RWPE2 (cell line): ENCODE data around the gene CNGA4.

ENCODE experiments used
- ATAC-seq: fragments of 200-7000 bp; cut with Tn5 transposase; 3 replicates; pipeline ENCODE4 v1.9.1; 2021; ENCODE audit warnings: low read depth
- DNase-seq: peaks from one replicate; pipeline ENCODE4 v3.0.0-alpha.2; 2020; ENCODE audit warnings: low spot score
- H3K27ac ChIP-seq: fragments of 450-650 bp; 2 replicates; pipeline ENCODE4 v1.5.1; 2017; ENCODE audit warnings: mild to moderate bottlenecking; ENCODE audit not compliant: poor library complexity, severe bottlenecking
- H3K27me3 ChIP-seq: fragments of 250-450 bp; sonication (Bioruptor Pico); 2 replicates; pipeline ENCODE4 v1.5.1; 2021; ENCODE audit warnings: mild to moderate bottlenecking, moderate library complexity; ENCODE audit not compliant: insufficient read depth, poor library complexity, severe bottlenecking
- H3K36me3 ChIP-seq: fragments of 250-450 bp; sonication (Bioruptor Pico); 2 replicates; pipeline ENCODE4 v1.5.1; 2020; ENCODE audit warnings: low read depth, mild to moderate bottlenecking, moderate library complexity
- H3K4me1 ChIP-seq: fragments of 250-450 bp; sonication (Bioruptor Pico); 2 replicates; pipeline ENCODE4 v1.5.1; 2021; ENCODE audit warnings: mild to moderate bottlenecking, moderate library complexity; ENCODE audit not compliant: insufficient read depth, poor library complexity, severe bottlenecking
- H3K4me3 ChIP-seq: fragments of 250-450 bp; sonication (Bioruptor Pico); 2 replicates; pipeline ENCODE4 v1.5.1; 2021; ENCODE audit warnings: mild to moderate bottlenecking, moderate library complexity; ENCODE audit not compliant: severe bottlenecking
- H3K9me3 ChIP-seq: fragments of 250-450 bp; sonication (Bioruptor Pico); 2 replicates; pipeline ENCODE4 v1.5.1; 2021; ENCODE audit warnings: mild to moderate bottlenecking, moderate library complexity; ENCODE audit not compliant: severe bottlenecking
- TF ChIP-seq, protein P1 (sequence below): fragments of 450-650 bp; IDR thresholded peaks from one replicate; pipeline ENCODE4 v1.5.1; 2017; ENCODE audit warnings: mild to moderate bottlenecking, moderate library complexity; ENCODE audit not compliant: poor library complexity, severe bottlenecking

CNGA4 gene

DNA sequence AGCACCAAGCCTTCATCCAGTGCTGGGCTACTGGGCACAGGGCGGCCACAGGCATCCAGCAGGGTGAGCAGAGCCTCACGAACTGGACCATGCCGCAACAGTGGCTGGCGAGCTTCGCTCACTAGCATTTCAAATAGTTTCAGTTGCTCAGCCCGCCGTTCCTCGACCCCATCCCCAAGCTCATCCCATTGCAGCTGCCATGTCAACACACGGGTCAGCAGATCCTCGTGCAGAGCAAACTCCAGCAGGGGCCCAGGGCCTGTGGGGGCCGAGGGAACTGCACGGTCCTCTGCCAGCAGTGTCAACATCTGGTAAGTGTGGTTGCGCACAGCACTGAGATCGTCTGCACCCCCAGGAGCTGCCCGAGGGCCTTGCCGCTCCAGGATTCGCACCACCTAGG lies 15.0 kb upstream of the CNGA4 start:
- H3K4me1 ChIP-seq, result peaks cover 6% of the 10 kb centered on the region
- DNase-seq (no peak), ATAC-seq (no peak)
- H3K36me3 ChIP-seq, result peaks cover 21% of the 10 kb centered on the region
- no peak overlapping the region for H3K27ac ChIP-seq
- TF ChIP-seq, protein P1, sequence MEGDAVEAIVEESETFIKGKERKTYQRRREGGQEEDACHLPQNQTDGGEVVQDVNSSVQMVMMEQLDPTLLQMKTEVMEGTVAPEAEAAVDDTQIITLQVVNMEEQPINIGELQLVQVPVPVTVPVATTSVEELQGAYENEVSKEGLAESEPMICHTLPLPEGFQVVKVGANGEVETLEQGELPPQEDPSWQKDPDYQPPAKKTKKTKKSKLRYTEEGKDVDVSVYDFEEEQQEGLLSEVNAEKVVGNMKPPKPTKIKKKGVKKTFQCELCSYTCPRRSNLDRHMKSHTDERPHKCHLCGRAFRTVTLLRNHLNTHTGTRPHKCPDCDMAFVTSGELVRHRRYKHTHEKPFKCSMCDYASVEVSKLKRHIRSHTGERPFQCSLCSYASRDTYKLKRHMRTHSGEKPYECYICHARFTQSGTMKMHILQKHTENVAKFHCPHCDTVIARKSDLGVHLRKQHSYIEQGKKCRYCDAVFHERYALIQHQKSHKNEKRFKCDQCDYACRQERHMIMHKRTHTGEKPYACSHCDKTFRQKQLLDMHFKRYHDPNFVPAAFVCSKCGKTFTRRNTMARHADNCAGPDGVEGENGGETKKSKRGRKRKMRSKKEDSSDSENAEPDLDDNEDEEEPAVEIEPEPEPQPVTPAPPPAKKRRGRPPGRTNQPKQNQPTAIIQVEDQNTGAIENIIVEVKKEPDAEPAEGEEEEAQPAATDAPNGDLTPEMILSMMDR, result no peak
- H3K4me3 ChIP-seq, result no peak overlapping the region
- no peaks in the 10 kb centered on the region for H3K9me3 ChIP-seq
- no peaks in the 10 kb centered on the region for H3K27me3 ChIP-seq

DNA sequence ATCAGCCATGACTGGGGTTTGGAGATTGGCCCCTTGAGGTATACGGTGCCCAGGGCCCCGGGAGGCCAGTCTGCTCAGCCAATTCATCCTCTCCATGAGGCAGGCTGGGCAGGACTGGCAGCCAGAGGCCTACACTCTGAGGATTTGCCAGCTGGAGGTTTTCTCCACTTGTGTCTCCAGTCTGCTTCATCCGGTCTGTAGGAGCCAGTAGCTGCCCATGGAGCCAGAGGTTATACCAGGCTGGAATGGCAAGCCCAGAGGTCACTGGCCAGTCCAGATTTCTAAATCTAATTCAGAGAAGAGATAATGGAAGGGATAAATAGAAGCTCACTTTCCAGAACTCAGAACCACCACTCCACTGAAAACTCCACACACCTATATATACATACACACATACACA lies 14.5 kb upstream of the CNGA4 start:
- peaks cover 19% of the 10 kb centered on the region for H3K36me3 ChIP-seq
- no peak for ATAC-seq
- H3K4me3 ChIP-seq, result no peak overlapping the region

DNA sequence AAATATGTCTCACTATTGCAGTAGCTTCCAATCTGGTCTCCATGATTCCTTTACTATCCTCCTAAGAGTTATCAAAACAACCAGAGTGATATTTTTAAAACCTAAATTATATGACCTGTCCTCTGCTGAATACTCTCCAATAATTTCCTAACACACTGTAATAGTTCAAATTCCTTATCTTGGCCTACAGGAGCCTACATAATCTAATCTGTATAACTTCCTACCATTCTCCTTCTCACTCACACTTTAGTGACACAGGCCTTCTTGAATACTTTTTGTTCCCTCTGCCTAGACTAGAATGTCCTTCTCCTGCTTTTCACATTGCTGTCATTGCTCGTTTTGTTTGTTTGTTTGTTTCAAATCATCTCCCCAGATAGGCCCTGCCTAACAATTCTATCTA lies 13.9 kb upstream of the CNGA4 start:
- ATAC-seq, result no peak

More for the DNA sequence above, 14.5 kb upstream of the CNGA4 start:
- H3K27ac ChIP-seq, result no peak overlapping the region
- DNase-seq, result no peak
- no peaks in the 10 kb centered on the region for H3K27me3 ChIP-seq
- peaks cover 6% of the 10 kb centered on the region for H3K4me1 ChIP-seq
- TF ChIP-seq, protein P1, result no peak
- H3K9me3 ChIP-seq, result no peaks in the 10 kb centered on the region

DNA sequence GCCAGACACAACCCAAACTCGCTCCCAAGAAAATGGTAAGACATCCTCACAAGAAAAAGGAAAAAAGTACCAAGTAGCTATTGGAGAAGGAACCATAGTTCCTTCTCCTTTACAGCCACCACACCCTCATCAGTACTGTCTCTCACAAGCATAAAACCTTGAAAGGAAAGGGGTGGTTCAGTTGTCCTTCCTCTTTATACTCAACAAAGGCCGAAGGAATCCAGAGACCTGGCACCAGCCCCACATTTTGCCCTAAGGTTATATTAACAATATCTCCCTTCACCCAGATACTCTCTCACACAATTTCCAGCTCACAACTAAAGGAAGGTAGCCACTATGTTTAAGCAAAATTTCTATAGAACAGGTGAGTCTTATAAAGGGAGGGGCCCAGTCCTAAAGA lies 13.0 kb upstream of the CNGA4 start:
- ATAC-seq (no peak), DNase-seq (no peak)
- TF ChIP-seq, protein P1, result no peak
- no peaks in the 10 kb centered on the region for H3K27me3 ChIP-seq
- peaks cover 13% of the 10 kb centered on the region for H3K36me3 ChIP-seq
- H3K27ac ChIP-seq, result no peak overlapping the region
- no peaks in the 10 kb centered on the region for H3K4me1 ChIP-seq
- no peak overlapping the region for H3K4me3 ChIP-seq
- H3K9me3 ChIP-seq, result no peaks in the 10 kb centered on the region

More for the DNA sequence above, 13.9 kb upstream of the CNGA4 start:
- peaks cover 15% of the 10 kb centered on the region for H3K36me3 ChIP-seq
- H3K4me1 ChIP-seq, result peaks cover under 1% of the 10 kb centered on the region
- no peak overlapping the region for H3K4me3 ChIP-seq
- H3K9me3 ChIP-seq, result no peaks in the 10 kb centered on the region
- H3K27ac ChIP-seq, result no peak overlapping the region
- no peak for DNase-seq
- no peaks in the 10 kb centered on the region for H3K27me3 ChIP-seq
- TF ChIP-seq, protein P1, result no peak

DNA sequence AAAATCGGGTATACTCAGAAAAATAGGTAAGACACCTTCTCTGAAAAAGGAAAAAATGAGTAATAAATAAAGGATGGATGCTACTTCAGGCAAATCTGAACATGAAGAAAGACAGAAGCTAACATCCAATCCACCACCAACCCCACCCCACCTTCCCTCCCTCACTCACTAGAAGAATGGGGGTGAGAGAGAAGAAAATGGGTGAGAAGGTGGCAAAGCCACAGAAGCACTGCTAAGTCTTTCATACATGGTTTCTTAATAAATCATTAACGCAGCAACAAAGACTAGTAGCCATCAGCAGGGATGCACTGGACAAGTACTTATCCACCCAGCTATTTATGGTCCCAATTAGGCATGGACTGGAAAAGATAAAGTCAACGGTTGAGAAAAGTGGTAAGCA lies 10.4 kb upstream of the CNGA4 start:
- ATAC-seq, result no peak
- no peak overlapping the region for H3K4me3 ChIP-seq
- H3K9me3 ChIP-seq, result no peaks in the 10 kb centered on the region
- H3K4me1 ChIP-seq, result no peaks in the 10 kb centered on the region
- H3K27me3 ChIP-seq, result no peaks in the 10 kb centered on the region
- peaks cover 5% of the 10 kb centered on the region for H3K36me3 ChIP-seq
- DNase-seq, result no peak
- no peak overlapping the region for H3K27ac ChIP-seq
- TF ChIP-seq, protein P1, result no peak
